ENCODE results near the gene AGO3.

Gene AGO3

GRCh38 chr1:36106269-36106668 lies 175.4 kb downstream of the AGO3 start:
- no peak overlapping the region for H3K4me3 ChIP-seq (ENCODE audit: control insufficient read depth, low read depth, low read length)
- TF ChIP-seq, protein P1, sequence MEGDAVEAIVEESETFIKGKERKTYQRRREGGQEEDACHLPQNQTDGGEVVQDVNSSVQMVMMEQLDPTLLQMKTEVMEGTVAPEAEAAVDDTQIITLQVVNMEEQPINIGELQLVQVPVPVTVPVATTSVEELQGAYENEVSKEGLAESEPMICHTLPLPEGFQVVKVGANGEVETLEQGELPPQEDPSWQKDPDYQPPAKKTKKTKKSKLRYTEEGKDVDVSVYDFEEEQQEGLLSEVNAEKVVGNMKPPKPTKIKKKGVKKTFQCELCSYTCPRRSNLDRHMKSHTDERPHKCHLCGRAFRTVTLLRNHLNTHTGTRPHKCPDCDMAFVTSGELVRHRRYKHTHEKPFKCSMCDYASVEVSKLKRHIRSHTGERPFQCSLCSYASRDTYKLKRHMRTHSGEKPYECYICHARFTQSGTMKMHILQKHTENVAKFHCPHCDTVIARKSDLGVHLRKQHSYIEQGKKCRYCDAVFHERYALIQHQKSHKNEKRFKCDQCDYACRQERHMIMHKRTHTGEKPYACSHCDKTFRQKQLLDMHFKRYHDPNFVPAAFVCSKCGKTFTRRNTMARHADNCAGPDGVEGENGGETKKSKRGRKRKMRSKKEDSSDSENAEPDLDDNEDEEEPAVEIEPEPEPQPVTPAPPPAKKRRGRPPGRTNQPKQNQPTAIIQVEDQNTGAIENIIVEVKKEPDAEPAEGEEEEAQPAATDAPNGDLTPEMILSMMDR (conservative IDR thresholded peaks at IDR 0.05; ENCODE audit: control insufficient read depth, insufficient read depth, low read depth, low read length), result no peak
- no peak for DNase-seq (ENCODE audit: low read depth)

GRCh38 chr1:36107394-36107793 lies 176.5 kb downstream of the AGO3 start:
- no peak for DNase-seq (ENCODE audit: low read depth)
- no peak overlapping the region for H3K4me3 ChIP-seq (ENCODE audit: control insufficient read depth, low read depth, low read length)
- TF ChIP-seq, protein P1 (conservative IDR thresholded peaks at IDR 0.05; ENCODE audit: control insufficient read depth, insufficient read depth, low read depth, low read length), result no peak

DNA sequence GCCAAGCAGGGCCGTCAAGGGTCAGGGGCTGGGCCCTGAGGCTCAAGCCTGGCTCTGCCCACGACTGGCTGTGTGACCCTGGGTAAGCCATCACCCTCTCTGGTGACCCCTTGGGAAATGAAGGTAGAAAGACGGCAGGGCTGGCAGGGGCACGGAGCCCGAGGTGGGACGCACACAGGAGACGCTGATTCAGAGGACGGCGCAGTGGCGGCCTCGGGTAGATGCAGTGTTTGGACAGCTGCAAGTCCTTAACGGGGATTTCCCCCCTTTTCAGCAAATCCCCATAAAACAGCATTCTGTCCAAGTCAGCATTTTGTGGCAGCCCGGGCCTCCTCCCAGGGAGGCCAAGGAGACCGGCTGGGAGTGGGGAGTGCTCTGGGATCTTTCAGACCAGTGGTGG lies 177.4 kb downstream of the AGO3 start:
- peak; percentile 25 for DNase-seq (ENCODE audit: low read depth)
- TF ChIP-seq, protein P1 (conservative IDR thresholded peaks at IDR 0.05; ENCODE audit: control insufficient read depth, insufficient read depth, low read depth, low read length), result no peak
- no peak overlapping the region for H3K4me3 ChIP-seq (ENCODE audit: control insufficient read depth, low read depth, low read length)

DNA sequence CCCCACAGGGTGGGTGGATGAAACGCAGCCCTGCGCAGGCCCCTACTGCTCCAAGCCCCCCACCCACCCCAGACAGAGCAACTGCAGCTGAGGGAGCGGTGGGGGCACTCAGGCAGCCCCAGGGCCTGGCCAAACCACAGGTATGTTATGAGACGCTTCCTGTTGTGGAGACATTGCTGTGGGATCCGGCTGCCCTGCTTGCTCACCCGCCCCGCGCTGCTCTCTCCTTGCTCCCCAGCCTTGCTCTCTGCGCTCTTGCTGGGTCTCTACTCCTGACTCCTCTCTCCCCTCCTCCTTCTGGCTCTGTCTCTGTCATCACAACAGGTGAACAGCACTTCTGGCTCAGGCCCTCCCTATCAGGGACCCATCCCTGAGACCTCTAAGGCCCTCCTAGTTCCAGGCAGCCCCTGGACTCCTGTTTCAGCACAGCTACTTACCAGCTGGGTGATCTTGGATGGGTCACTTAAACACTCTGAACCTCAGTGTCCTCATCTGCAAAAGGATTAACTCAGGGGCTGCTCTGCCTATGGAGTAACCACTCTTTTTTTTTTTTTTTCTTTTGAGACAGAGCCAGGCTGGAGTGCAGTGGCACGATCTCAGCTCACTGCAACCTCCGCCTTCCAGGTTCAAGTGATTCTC lies 178.3 kb downstream of the AGO3 start:
- peak; percentile 53 for DNase-seq (ENCODE audit: low read depth)
- no peak overlapping the region for H3K4me3 ChIP-seq (ENCODE audit: control insufficient read depth, low read depth, low read length)
- TF ChIP-seq, protein P1 (conservative IDR thresholded peaks at IDR 0.05; ENCODE audit: control insufficient read depth, insufficient read depth, low read depth, low read length), result no peak

- no peak for DNase-seq (ENCODE audit: low read depth)
- H3K4me3 ChIP-seq (ENCODE audit: control insufficient read depth, low read depth, low read length), result no peak overlapping the region
Observed at GRCh38 chr1:36111151-36111550, 180.2 kb downstream of the AGO3 start.

DNA sequence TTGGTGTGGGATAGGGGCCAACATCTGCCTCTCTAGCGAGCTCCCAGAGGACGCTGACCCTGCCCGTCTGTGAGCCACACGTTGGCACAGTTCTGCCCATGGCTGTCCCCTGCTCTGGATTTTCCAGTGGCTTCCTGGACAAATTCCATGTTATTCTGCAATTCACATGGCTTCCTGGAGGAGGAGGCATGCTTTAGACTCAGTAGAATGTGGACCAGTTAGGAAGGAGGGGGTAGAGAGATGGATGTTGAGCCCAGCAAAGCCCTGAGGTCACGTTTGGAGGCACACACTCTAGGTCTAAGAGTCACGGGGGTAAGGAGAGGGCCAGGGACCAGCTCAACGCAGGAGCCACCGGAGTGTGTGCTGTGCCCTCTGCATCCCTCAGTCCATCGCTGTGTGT lies 181.9 kb downstream of the AGO3 start:
- TF ChIP-seq, protein P1 (conservative IDR thresholded peaks at IDR 0.05; ENCODE audit: control insufficient read depth, insufficient read depth, low read depth, low read length), result no peak
- H3K4me3 ChIP-seq (ENCODE audit: control insufficient read depth, low read depth, low read length), result no peak overlapping the region
- no peak for DNase-seq (ENCODE audit: low read depth)

More at GRCh38 chr1:36111151-36111550, 180.2 kb downstream of the AGO3 start:
- TF ChIP-seq, protein P1 (conservative IDR thresholded peaks at IDR 0.05; ENCODE audit: control insufficient read depth, insufficient read depth, low read depth, low read length), result no peak

DNA sequence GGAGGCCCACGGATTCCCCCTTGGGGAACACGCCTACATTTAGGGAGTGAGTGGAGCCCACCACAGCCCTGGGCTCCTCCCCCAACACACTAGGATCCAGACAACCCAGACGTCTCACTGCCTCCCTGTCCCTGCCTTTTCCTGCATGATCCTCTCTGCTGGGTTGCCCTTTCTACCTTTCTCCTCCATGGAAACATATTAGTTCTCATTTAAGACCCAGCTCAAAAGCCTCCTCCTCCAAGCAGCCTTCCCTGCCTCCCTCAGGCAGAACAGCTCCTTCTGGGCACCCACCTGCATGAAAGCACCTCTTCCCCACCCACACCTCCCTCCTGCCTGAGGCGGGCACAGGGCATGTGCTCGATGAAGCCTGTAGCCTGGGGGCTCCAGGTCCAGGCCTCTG lies 183.5 kb downstream of the AGO3 start:
- TF ChIP-seq, protein P1 (conservative IDR thresholded peaks at IDR 0.05; ENCODE audit: control insufficient read depth, insufficient read depth, low read depth, low read length), result no peak
- no peak for DNase-seq (ENCODE audit: low read depth)
- H3K4me3 ChIP-seq (ENCODE audit: control insufficient read depth, low read depth, low read length), result no peak overlapping the region
